GM23338 (cell line): ENCODE results near the gene ADAMTS13. TPM values are rescaled to one million over a fixed set of nuclear protein-coding genes. Genes with fewer than 3 reads are reported as not detected.

ENCODE experiments used
- ATAC-seq: fragments of 200-7000 bp; cut with Tn5 transposase; 3 replicates; pipeline ENCODE4 v1.9.1; 2020
- DNase-seq: peaks from one replicate; pipeline ENCODE4 v3.0.0-alpha.2; 2015; ENCODE audit warnings: low spot score
- H2AFZ ChIP-seq: fragments of 200-600 bp; sonication (generic); 2 replicates; pipeline ENCODE4 v1.8.0; 2016; ENCODE audit warnings: antibody characterized with exemption, mild to moderate bottlenecking, moderate library complexity
- H3F3A ChIP-seq: fragments of 200-600 bp; sonication (generic); replicated peaks from 2 replicates; pipeline ENCODE4 v1.8.0; 2017; ENCODE audit warnings: antibody characterized with exemption, mixed run types, low read depth
- H3K27ac ChIP-seq: fragments of 200-600 bp; sonication (generic); 2 replicates; pipeline ENCODE4 v1.6.1; 2016; ENCODE audit warnings: low read depth
- H3K27me3 ChIP-seq: fragments of 200-600 bp; sonication (generic); 2 replicates; pipeline ENCODE4 v1.8.0; 2016; ENCODE audit warnings: mild to moderate bottlenecking, mixed run types, moderate library complexity; ENCODE audit not compliant: insufficient read depth
- H3K36me3 ChIP-seq: fragments of 200-600 bp; sonication (generic); 2 replicates; pipeline ENCODE4 v1.8.0; 2016; ENCODE audit warnings: mild to moderate bottlenecking; ENCODE audit not compliant: insufficient read depth
- H3K4me1 ChIP-seq: fragments of 200-600 bp; sonication (generic); 2 replicates; pipeline ENCODE4 v1.8.0; 2016; ENCODE audit warnings: mild to moderate bottlenecking, moderate library complexity; ENCODE audit not compliant: insufficient read depth
- H3K4me2 ChIP-seq: fragments of 200-600 bp; sonication (generic); 2 replicates; pipeline ENCODE4 v1.7.1; 2017; ENCODE audit warnings: mixed run types
- H3K4me3 ChIP-seq: fragments of 200-600 bp; sonication (generic); 2 replicates; pipeline ENCODE4 v1.6.1; 2016; ENCODE audit warnings: mixed run types
- H3K79me2 ChIP-seq: fragments of 200-600 bp; sonication (generic); replicated peaks from 2 replicates; pipeline ENCODE4 v1.8.0; 2017; ENCODE audit warnings: mild to moderate bottlenecking; ENCODE audit not compliant: insufficient read depth
- H3K9me2 ChIP-seq: fragments of 200-600 bp; sonication (generic); 2 replicates; pipeline ENCODE4 v1.8.0; 2017; ENCODE audit not compliant: insufficient read depth
- H4K20me1 ChIP-seq: fragments of 200-600 bp; sonication (generic); replicated peaks from 2 replicates; pipeline ENCODE4 v1.8.0; 2017; ENCODE audit warnings: mild to moderate bottlenecking; ENCODE audit not compliant: insufficient read depth
- H3K27ac Mint-ChIP-seq: 2 replicates; pipeline ENCODE4 v1.8.0; 2020; ENCODE audit warnings: inconsistent platforms, mild to moderate bottlenecking, moderate library complexity, mixed read lengths
- H3K27me3 Mint-ChIP-seq: 3 replicates; pipeline ENCODE4 v1.8.0; 2022; ENCODE audit warnings: low read depth, mild to moderate bottlenecking, moderate library complexity, mixed read lengths, inconsistent platforms; ENCODE audit not compliant: insufficient read depth, poor library complexity
- H3K36me3 Mint-ChIP-seq: 3 replicates; pipeline ENCODE4 v1.8.0; 2021; ENCODE audit warnings: low read depth, mild to moderate bottlenecking, inconsistent platforms, moderate library complexity, mixed read lengths
- H3K4me1 Mint-ChIP-seq: 3 replicates; pipeline ENCODE4 v1.8.0; 2020; ENCODE audit warnings: mild to moderate bottlenecking, inconsistent platforms, mixed read lengths
- H3K4me3 Mint-ChIP-seq: 3 replicates; pipeline ENCODE4 v1.8.0; 2021; ENCODE audit warnings: moderate library complexity, mild to moderate bottlenecking, inconsistent platforms, mixed read lengths
- H3K9me3 Mint-ChIP-seq: 3 replicates; pipeline ENCODE4 v1.8.0; 2020; ENCODE audit warnings: moderate library complexity, mild to moderate bottlenecking, inconsistent platforms, mixed read lengths
- CREB1 ChIP-seq: fragments of 250-450 bp; sonication (Bioruptor Pico); IDR thresholded peaks from 2 replicates; pipeline ENCODE4 v1.5.0; 2020; ENCODE audit warnings: low read depth, mild to moderate bottlenecking, moderate library complexity
- EZH2 ChIP-seq: fragments of 200-600 bp; sonication (generic); IDR thresholded peaks from one replicate; pipeline ENCODE4 v1.8.0; 2017; ENCODE audit warnings: antibody characterized with exemption, mild to moderate bottlenecking, low read depth; ENCODE audit not compliant: unreplicated experiment
- EZH2phosphoT487 ChIP-seq: fragments of 200-600 bp; sonication (generic); IDR thresholded peaks from one replicate; pipeline ENCODE4 v1.8.1; 2018; ENCODE audit warnings: antibody characterized with exemption; ENCODE audit not compliant: unreplicated experiment
- JUNB ChIP-seq: IDR thresholded peaks from one replicate; pipeline ENCODE4 v1.6.1; 2016; ENCODE audit warnings: antibody characterized with exemption; ENCODE audit not compliant: unreplicated experiment
- NANOG ChIP-seq: IDR thresholded peaks from 2 replicates; pipeline ENCODE4 v1.6.1; 2016; ENCODE audit warnings: antibody characterized with exemption, borderline replicate concordance
- POLR2AphosphoS5 ChIP-seq: IDR thresholded peaks from 2 replicates; pipeline ENCODE4 v1.6.1; 2016; ENCODE audit warnings: antibody characterized with exemption, low read depth
- REST ChIP-seq: IDR thresholded peaks from one replicate; pipeline ENCODE4 v1.6.1; 2018; ENCODE audit warnings: antibody characterized with exemption; ENCODE audit not compliant: unreplicated experiment
- STAT1 ChIP-seq: IDR thresholded peaks from one replicate; pipeline ENCODE4 v1.6.1; 2016; ENCODE audit warnings: antibody characterized with exemption; ENCODE audit not compliant: unreplicated experiment
- ZNF114 ChIP-seq: fragments of 250-450 bp; sonication (Bioruptor Pico); IDR thresholded peaks from 2 replicates; pipeline ENCODE4 v1.5.0; 2020; ENCODE audit warnings: mild to moderate bottlenecking, moderate library complexity
- ZNF462 ChIP-seq: fragments of 250-450 bp; sonication (Bioruptor Pico); IDR thresholded peaks from 2 replicates; pipeline ENCODE4 v1.5.0; 2020; ENCODE audit warnings: mild to moderate bottlenecking, moderate library complexity
- polyA plus RNA-seq: library from polyadenylated mRNA; unstranded; fragments of >200 nt; fragmentation: Nextera tagmentation; extraction: Ambion mirVana; gene quantifications from 2 replicates; pipeline ENCODE4 v1.2.1, GENCODE V29; 2016
- total RNA-seq: library from RNA; depleted of rRNA; stranded (reverse); fragments of >200 nt; shearing (Covaris generic); gene quantifications from 2 replicates; pipeline ENCODE4 v1.2.3, GENCODE V29; 2014

Gene ADAMTS13
- total and polyA plus RNA-seq, 2 experiments from 2014 or later: 6.0 TPM

GRCh38 chr9:133458643-133459312 lies 36.6 kb downstream of the ADAMTS13 start:
- Mint-ChIP-seq H3K9me3 (no peaks in the 10 kb centered on the region), H3K36me3 (no peaks in the 10 kb centered on the region), H3K27me3 (peaks cover 16% of the 10 kb centered on the region), H3K4me3 (peak overlapping the region; percentile 80), H3K4me1 (peaks cover 21% of the 10 kb centered on the region), H3K27ac (no peak overlapping the region)
- Histone ChIP-seq H3F3A (0 out of 2 replicates have a peak, but pooled peaks cover 6% of the 10 kb centered on the region), H3K4me1 (peaks cover 15% of the 10 kb centered on the region; the same call in 1 of the 2 replicates), H3K79me2 (peaks cover 13% of the 10 kb centered on the region; the same call in 1 of the 2 replicates), H3K4me3 (peak overlapping the region; percentile 80), H3K27ac (no peak overlapping the region), H3K36me3 (no peaks in the 10 kb centered on the region), H2AFZ (peak overlapping the region; percentile 60), H3K9me2 (no peaks in the 10 kb centered on the region), H3K4me2 (peak overlapping the region; percentile 76), H4K20me1 (no peaks in the 10 kb centered on the region), H3K27me3 (no peaks in the 10 kb centered on the region)
- DNase-seq: no peak
- ATAC-seq: no peak
- no peak for TF ChIP-seq EZH2
- no peak for TF ChIP-seq EZH2phosphoT487
- TF ChIP-seq CREB1: no peak
- TF ChIP-seq STAT1: no peak
- no peak for TF ChIP-seq ZNF462 (CRISPR knock-in tag)
- no peak for TF ChIP-seq ZNF114 (CRISPR knock-in tag)
- TF ChIP-seq POLR2AphosphoS5: no peak
- TF ChIP-seq NANOG: no peak
- TF ChIP-seq REST: no peak
- no peak for TF ChIP-seq JUNB
